Measurements from ENCODE around the gene BTBD18. TPM values are rescaled to one million over a fixed set of nuclear protein-coding genes. Genes with fewer than 3 reads are reported as not detected.
A peak's percentile ranks its signal among the peaks of the same experiment; 100 is the strongest.

BTBD18 gene
- total RNA-seq, 1 experiment from 2014 or later = not detected

DNA sequence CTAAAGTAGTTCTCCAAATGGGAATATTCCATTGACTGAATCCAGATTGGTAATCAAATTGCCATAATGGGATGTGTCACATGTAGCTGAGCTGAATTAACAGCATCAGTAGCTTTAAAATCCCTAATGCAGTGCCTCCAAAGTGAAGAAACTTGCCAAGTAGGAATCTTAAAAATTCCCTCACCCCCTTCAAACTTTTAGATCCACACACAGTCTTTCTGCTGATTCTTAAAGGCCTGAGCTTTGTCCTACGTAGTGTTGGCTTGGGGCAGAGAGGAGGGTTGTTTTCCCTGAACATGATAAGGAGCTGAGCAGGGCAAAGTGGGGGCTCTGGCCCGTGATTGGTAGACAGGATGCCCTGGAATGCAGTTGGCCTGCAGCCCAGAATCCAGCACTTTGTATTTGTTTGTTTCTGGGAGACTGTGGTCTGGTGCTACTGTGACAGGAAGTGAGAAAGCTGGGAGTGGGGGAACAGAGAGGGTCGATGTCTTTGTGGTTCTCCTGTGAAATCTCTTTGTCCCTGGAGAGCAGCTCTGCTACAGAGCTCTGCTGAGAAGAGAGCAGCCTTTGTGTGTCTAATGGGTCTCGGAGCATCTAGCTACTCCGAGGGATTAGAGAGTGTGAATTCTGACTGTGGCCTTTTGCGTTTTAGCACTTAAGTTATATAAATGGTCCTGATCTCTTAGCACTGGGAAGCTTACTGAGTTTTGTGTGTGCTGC is 26.9 kb upstream of the BTBD18 start:
- Histone ChIP-seq H3K4me3 (no peak overlapping the region), H3K36me3 (peaks cover 17% of the 10 kb centered on the region), H3K9me3 (no peaks in the 10 kb centered on the region), H3K27me3 (no peaks in the 10 kb centered on the region)
- peak; percentile 96 for DNase-seq

GRCh38 chr11:57777969-57778317 is 26.3 kb upstream of the BTBD18 start:
- H3K36me3 ChIP-seq = peaks cover 17% of the 10 kb centered on the region
- no peaks in the 10 kb centered on the region for H3K27me3 ChIP-seq
- H3K9me3 ChIP-seq = no peaks in the 10 kb centered on the region
- DNase-seq = no peak
- no peak overlapping the region for H3K4me3 ChIP-seq

GRCh38 chr11:57776577-57777210 is 25.1 kb upstream of the BTBD18 start:
- H3K36me3 ChIP-seq = peaks cover 17% of the 10 kb centered on the region
- DNase-seq = no peak
- H3K4me3 ChIP-seq = no peak overlapping the region

DNA sequence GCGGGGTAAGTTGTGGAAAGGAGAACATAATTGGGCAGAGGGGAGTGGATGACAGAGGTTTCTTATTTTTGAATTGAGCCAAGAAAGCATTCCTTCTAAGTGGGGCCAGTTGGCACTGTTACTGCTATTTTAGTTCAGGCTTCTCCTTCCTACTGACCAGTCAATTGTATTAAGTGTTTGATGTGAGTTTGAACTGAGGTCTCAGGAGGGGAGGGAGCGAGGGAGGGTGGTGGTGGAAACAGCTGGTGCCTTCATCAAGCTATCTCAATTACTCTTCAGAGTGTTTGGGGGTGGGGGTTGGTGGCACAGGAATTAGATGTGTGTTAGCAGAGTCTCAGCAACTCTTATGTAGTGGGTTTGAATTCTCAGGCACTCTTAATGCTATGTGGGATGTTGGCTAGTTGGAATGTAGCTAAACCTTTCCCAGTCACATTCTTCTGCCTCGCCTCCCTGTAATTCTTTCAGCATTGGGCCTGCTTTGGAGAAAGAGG is 24.5 kb upstream of the BTBD18 start:
- DNase-seq = peak; percentile 19
- Histone ChIP-seq H3K4me3 (peak overlapping the region; percentile 25), H3K27me3 (no peaks in the 10 kb centered on the region)

More at GRCh38 chr11:57776577-57777210, 25.1 kb upstream of the BTBD18 start:
- H3K9me3 ChIP-seq = no peaks in the 10 kb centered on the region
- no peaks in the 10 kb centered on the region for H3K27me3 ChIP-seq

DNA sequence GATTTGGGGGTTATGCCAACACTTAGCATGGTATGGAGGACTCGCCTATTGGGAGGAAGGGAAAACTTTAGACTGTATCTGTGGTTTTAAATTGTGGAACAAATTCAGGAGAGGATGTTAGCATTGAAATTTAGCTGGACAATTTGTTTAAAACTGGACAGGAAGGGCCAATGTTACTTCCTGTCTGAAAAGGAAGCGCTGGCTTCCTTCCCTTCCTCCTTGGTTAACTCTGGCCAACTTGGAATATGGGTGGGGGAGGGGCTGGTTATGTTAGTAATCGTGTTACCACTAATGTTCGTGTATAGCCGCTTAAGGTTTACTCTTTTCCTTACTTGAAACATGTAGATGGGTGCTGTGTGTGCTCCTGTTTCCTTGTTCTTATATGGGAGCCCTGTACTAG is 23.9 kb upstream of the BTBD18 start:
- peak; percentile 36 for DNase-seq

More for the DNA sequence above, 24.5 kb upstream of the BTBD18 start:
- Histone ChIP-seq H3K36me3 (peaks cover 14% of the 10 kb centered on the region), H3K9me3 (no peaks in the 10 kb centered on the region)

GRCh38 chr11:57773026-57773598 is 21.5 kb upstream of the BTBD18 start:
- Histone ChIP-seq H3K27me3 (no peaks in the 10 kb centered on the region), H3K9me3 (no peaks in the 10 kb centered on the region), H3K4me3 (no peak overlapping the region), H3K36me3 (peaks cover 16% of the 10 kb centered on the region)
- no peak for DNase-seq

More for the DNA sequence above, 23.9 kb upstream of the BTBD18 start:
- Histone ChIP-seq H3K27me3 (no peaks in the 10 kb centered on the region), H3K36me3 (peaks cover 12% of the 10 kb centered on the region), H3K9me3 (no peaks in the 10 kb centered on the region), H3K4me3 (peak overlapping the region; percentile 25)

DNA sequence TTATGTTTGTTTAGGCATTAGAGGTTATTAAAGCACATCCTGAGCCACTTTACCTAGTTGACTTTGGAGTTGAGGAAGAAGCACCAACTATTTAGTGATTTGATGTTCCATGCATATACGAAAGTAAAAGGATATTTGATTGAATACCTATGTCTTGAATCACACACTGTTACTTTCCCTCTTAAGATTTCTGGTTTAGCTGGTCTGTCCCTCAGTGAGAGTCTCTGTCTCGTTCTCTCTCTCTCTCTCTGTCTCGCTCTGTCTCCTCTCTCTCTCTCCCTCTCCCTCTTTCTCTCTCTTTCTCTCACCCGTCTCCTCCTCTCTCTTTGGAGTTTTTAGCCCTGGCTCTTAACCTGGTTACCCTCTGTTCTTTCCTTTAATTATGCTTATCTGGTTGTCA is 20.9 kb upstream of the BTBD18 start:
- Histone ChIP-seq H3K27me3 (no peaks in the 10 kb centered on the region), H3K4me3 (no peak overlapping the region), H3K36me3 (peaks cover 18% of the 10 kb centered on the region), H3K9me3 (no peaks in the 10 kb centered on the region)
- no peak for DNase-seq

- DNase-seq = no peak
- Histone ChIP-seq H3K9me3 (no peaks in the 10 kb centered on the region), H3K27me3 (no peaks in the 10 kb centered on the region), H3K4me3 (no peak overlapping the region), H3K36me3 (peaks cover 23% of the 10 kb centered on the region)
Observed at GRCh38 chr11:57771365-57771764, 19.7 kb upstream of the BTBD18 start.

GRCh38 chr11:57770793-57771192 is 19.2 kb upstream of the BTBD18 start:
- H3K4me3 ChIP-seq = no peak overlapping the region
- peaks cover 23% of the 10 kb centered on the region for H3K36me3 ChIP-seq
- no peak for DNase-seq
- no peaks in the 10 kb centered on the region for H3K9me3 ChIP-seq
- no peaks in the 10 kb centered on the region for H3K27me3 ChIP-seq

DNA sequence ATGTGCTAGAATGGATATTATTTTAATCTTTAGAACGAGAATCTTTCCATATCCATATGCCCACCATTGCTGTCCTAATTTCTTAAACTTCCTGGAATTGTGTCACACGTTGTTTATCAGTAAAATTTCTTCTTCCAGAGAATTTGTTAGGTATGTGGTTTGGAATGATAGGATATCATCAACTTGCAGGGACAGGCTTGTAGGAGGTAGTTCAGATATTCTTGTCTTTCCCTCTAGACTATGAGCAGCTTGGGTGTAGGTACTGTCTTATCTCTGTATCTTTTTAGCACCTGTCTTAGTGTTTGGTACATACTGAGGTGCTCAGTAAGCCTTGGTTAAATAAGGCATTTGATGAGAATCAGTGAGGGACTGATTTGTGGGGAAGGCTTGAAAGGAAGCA is 13.4 kb upstream of the BTBD18 start:
- H3K27me3 ChIP-seq = no peaks in the 10 kb centered on the region
- peaks cover 17% of the 10 kb centered on the region for H3K36me3 ChIP-seq
- DNase-seq = no peak
- H3K4me3 ChIP-seq = peak overlapping the region; percentile 78
- H3K9me3 ChIP-seq = no peaks in the 10 kb centered on the region

- no peak for DNase-seq
- H3K4me3 ChIP-seq = peak overlapping the region; percentile 78
- H3K9me3 ChIP-seq = no peaks in the 10 kb centered on the region
- peaks cover 15% of the 10 kb centered on the region for H3K36me3 ChIP-seq
- H3K27me3 ChIP-seq = no peaks in the 10 kb centered on the region
Observed at GRCh38 chr11:57764566-57764965, 12.9 kb upstream of the BTBD18 start.

- Histone ChIP-seq H3K9me3 (no peaks in the 10 kb centered on the region), H3K4me3 (peak overlapping the region; percentile 78), H3K36me3 (peaks cover 13% of the 10 kb centered on the region), H3K27me3 (no peaks in the 10 kb centered on the region)
- DNase-seq = no peak
Observed at GRCh38 chr11:57764021-57764420, 12.4 kb upstream of the BTBD18 start.

DNA sequence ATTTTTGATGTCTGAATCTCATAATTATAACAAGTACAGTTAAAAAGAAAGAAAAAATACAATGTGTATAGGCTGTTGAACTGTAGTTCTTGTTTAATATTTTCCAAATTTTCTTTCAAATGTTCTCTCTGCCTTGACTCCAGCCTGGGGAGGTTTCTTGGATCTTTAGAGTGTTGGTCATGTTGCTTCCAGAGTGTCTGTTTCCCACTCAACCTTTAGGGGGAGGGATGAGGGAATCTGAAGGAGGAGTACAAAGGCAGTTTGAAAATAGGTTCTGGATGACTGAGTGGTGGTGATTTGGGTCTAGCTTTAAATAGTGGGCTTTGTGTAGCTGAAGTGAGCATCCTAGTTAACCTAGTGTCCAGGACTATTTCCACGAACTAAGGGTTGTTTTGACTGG is 11.9 kb upstream of the BTBD18 start:
- no peak for DNase-seq
- H3K9me3 ChIP-seq = no peaks in the 10 kb centered on the region
- H3K27me3 ChIP-seq = no peaks in the 10 kb centered on the region
- peaks cover 13% of the 10 kb centered on the region for H3K36me3 ChIP-seq
- H3K4me3 ChIP-seq = peak overlapping the region; percentile 78

GRCh38 chr11:57762235-57762861 is 10.7 kb upstream of the BTBD18 start:
- DNase-seq = no peak
- H3K4me3 ChIP-seq = peak overlapping the region; percentile 78
- no peaks in the 10 kb centered on the region for H3K9me3 ChIP-seq
- H3K36me3 ChIP-seq = peaks cover 9% of the 10 kb centered on the region
- no peaks in the 10 kb centered on the region for H3K27me3 ChIP-seq

- Histone ChIP-seq H3K9me3 (no peaks in the 10 kb centered on the region), H3K27me3 (no peaks in the 10 kb centered on the region), H3K4me3 (peak within 1 kb of the TSS; percentile 78), H3K36me3 (peaks cover 6% of the 10 kb centered on the region)
- peak; percentile 90 for DNase-seq
Observed at GRCh38 chr11:57761301-57762234, 9.9 kb upstream of the BTBD18 start, which contains the start of gene CTNND1. Gene CTNND1, plus strand, starts transcription at chr11:57761802. Its CDS starts 29,677 bp downstream, at chr11:57791479.

DNA sequence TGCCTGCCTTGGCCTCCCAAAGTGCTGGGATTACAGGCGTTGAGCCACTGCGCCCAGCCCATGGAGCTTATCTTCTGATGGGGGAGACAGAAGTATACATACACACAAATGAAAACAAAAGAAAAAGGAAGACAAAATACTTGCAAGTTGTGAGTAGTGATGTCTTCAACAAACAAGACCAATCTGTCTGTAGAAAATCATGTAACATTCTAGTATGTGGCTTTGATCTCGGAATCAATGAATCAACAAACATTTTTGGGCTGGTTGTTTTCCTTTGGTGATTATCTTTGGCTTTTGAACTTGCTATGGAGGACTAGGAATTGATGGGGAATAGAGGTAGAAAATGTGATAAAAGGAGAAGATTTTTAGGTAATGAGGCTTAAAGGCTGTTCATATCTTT is 6.6 kb upstream of the BTBD18 start:
- Histone ChIP-seq H3K36me3 (no peaks in the 10 kb centered on the region), H3K9me3 (no peaks in the 10 kb centered on the region), H3K27me3 (no peaks in the 10 kb centered on the region), H3K4me3 (no peak overlapping the region)
- DNase-seq = no peak
